WTC11 (cell line): ENCODE results near the gene RNF39. TPM values are rescaled to one million over a fixed set of nuclear protein-coding genes. Genes with fewer than 3 reads are reported as not detected.

ENCODE experiments used
- ATAC-seq: fragments of 200-7000 bp; cut with Tn5 transposase; 2 replicates; pipeline ENCODE4 v1.10.0; 2021; ENCODE audit warnings: mild to moderate bottlenecking, moderate library complexity
- CTCF ChIA-PET: fragments of 300-600 bp; sonication (Branson Sonifier 250); formaldehyde crosslinking; loops from one replicate; lab custom pipeline; 2021; ENCODE audit warnings: antibody characterized with exemption; lab: Charles Lee
- POLR2A ChIA-PET: fragments of 350-600 bp; sonication (Branson Sonifier 250); formaldehyde crosslinking; loops from one replicate; lab custom pipeline; 2021; ENCODE audit warnings: antibody characterized with exemption; lab: Charles Lee
- DNase-seq: peaks from one replicate; pipeline ENCODE4 v3.0.0; 2021; ENCODE audit warnings: low spot score
- H3K27ac Mint-ChIP-seq: 2 replicates; pipeline ENCODE4 v1.8.0; 2021; ENCODE audit warnings: mixed read lengths
- H3K27me3 Mint-ChIP-seq: 2 replicates; pipeline ENCODE4 v1.8.0; 2021; ENCODE audit warnings: low read depth, mild to moderate bottlenecking, moderate library complexity, mixed read lengths
- H3K36me3 Mint-ChIP-seq: 2 replicates; pipeline ENCODE4 v1.8.0; 2021; ENCODE audit warnings: mixed read lengths
- H3K4me1 Mint-ChIP-seq: 2 replicates; pipeline ENCODE4 v1.8.0; 2022; ENCODE audit warnings: mixed read lengths
- H3K4me3 Mint-ChIP-seq: 2 replicates; pipeline ENCODE4 v1.8.0; 2021; ENCODE audit warnings: mild to moderate bottlenecking, moderate library complexity, mixed read lengths
- H3K9me3 Mint-ChIP-seq: 2 replicates; pipeline ENCODE4 v1.8.0; 2021; ENCODE audit warnings: mixed read lengths
- ATF2 ChIP-seq: sonication (generic); formaldehyde crosslinking; IDR thresholded peaks from 2 replicates; pipeline ENCODE4 v1.8.1; 2022; ENCODE audit warnings: low read depth, missing genetic modification reagents, borderline replicate concordance
- EMX1 ChIP-seq: fragments of 250-450 bp; sonication (Bioruptor Pico); IDR thresholded peaks from 2 replicates; pipeline ENCODE4 v1.8.0; 2021; ENCODE audit warnings: mild to moderate bottlenecking
- ETV6 ChIP-seq: sonication (generic); formaldehyde crosslinking; IDR thresholded peaks from 2 replicates; pipeline ENCODE4 v1.8.1; 2022; ENCODE audit warnings: mild to moderate bottlenecking, missing genetic modification reagents
- HMGXB4 ChIP-seq: sonication (generic); formaldehyde crosslinking; IDR thresholded peaks from 2 replicates; pipeline ENCODE4 v1.8.1; 2023; ENCODE audit warnings: mild to moderate bottlenecking, moderate library complexity, missing genetic modification reagents
- KAT7 ChIP-seq: sonication (generic); formaldehyde crosslinking; IDR thresholded peaks from 2 replicates; pipeline ENCODE4 v1.8.1; 2023; ENCODE audit warnings: missing genetic modification reagents, mild to moderate bottlenecking, borderline replicate concordance
- MAX ChIP-seq: sonication (generic); formaldehyde crosslinking; IDR thresholded peaks from 2 replicates; pipeline ENCODE4 v1.8.0; 2022; ENCODE audit warnings: mild to moderate bottlenecking, missing genetic modification reagents
- MXD4 ChIP-seq: fragments of 250-450 bp; sonication (Bioruptor Pico); IDR thresholded peaks from 2 replicates; pipeline ENCODE4 v1.8.0; 2021; ENCODE audit warnings: mild to moderate bottlenecking, moderate library complexity, borderline replicate concordance
- NR2C2 ChIP-seq: sonication (generic); formaldehyde crosslinking; IDR thresholded peaks from 2 replicates; pipeline ENCODE4 v1.8.0; 2022; ENCODE audit warnings: mild to moderate bottlenecking, missing genetic modification reagents
- SMAD3 ChIP-seq: sonication (generic); formaldehyde crosslinking; IDR thresholded peaks from 2 replicates; pipeline ENCODE4 v1.8.0; 2022; ENCODE audit warnings: missing genetic modification reagents, mild to moderate bottlenecking, borderline replicate concordance
- ZNF232 ChIP-seq: sonication (generic); formaldehyde crosslinking; IDR thresholded peaks from 2 replicates; pipeline ENCODE4 v1.8.0; 2022; ENCODE audit warnings: mild to moderate bottlenecking, missing genetic modification reagents
- ZNF671 ChIP-seq: fragments of 250-450 bp; sonication (Bioruptor Pico); IDR thresholded peaks from 2 replicates; pipeline ENCODE4 v1.8.0; 2021; ENCODE audit warnings: mild to moderate bottlenecking
- total RNA-seq: library from RNA; stranded (reverse); gene quantifications from 3 replicates; pipeline ENCODE4 v1.2.3, GENCODE V29; 2021
- TF ChIP-seq, protein P1 (sequence below): fragments of 250-450 bp; sonication (Bioruptor Pico); IDR thresholded peaks from 2 replicates; pipeline ENCODE4 v1.9.0; 2021; ENCODE audit warnings: mild to moderate bottlenecking
- TF ChIP-seq, protein P2 (sequence below): fragments of 250-450 bp; sonication (Bioruptor Pico); IDR thresholded peaks from 2 replicates; pipeline ENCODE4 v1.9.0; 2021; ENCODE audit warnings: mild to moderate bottlenecking, borderline replicate concordance
- TF ChIP-seq, protein P3 (sequence below): sonication (generic); formaldehyde crosslinking; conservative IDR thresholded peaks from 2 replicates; pipeline ENCODE4 v1.8.1; 2023; ENCODE audit warnings: mild to moderate bottlenecking, low read depth, missing genetic modification reagents, moderate library complexity
- TF ChIP-seq, protein P4 (sequence below): sonication (generic); formaldehyde crosslinking; IDR thresholded peaks from 2 replicates; pipeline ENCODE4 v1.8.0; 2023; ENCODE audit warnings: missing genetic modification reagents, mild to moderate bottlenecking, borderline replicate concordance

RNF39 gene
- total RNA-seq, 1 experiment from 2014 or later = 5.1 TPM

DNA sequence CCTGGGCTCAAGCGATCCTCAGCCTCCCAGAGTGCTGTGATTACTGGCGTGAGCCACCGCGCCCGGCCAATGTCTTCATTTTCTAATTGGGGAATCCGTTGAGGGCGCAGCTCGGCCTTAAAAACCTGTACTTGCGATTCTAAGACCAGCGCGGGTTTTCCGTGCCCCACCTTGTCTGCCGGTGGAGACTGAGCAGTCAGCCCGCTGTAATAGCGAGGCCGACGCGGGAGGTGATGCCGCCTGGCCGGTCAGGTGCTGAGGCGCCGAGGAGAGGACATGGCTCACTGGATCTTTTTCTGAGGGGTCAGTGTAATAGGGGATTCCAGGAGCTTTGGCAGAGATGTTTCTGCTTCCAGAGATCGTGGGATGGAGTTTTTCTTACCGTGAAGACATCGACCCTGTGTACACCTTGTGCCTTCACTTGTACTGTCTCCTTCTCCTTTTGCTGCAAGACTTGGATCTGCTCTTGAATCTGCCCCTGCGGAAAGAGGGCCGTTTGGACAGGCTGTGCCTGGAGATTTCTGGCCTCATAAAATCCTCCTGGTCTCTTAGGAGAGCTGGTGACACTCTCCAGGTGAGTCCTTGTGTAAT, 35.8 kb upstream of the RNF39 start:
- H3K9me3 Mint-ChIP-seq = no peaks in the 10 kb centered on the region
- no peak overlapping the region for H3K4me3 Mint-ChIP-seq
- POLR2A ChIA-PET = no interaction called here
- H3K27me3 Mint-ChIP-seq = peaks cover 68% of the 10 kb centered on the region
- TF ChIP-seq ZNF232 (no peak), MXD4 (no peak), NR2C2 (CRISPR knock-in tag) (no peak), SMAD3 (CRISPR knock-in tag) (no peak), HMGXB4 (CRISPR knock-in tag) (no peak), KAT7 (CRISPR knock-in tag) (no peak), ATF2 (CRISPR knock-in tag) (no peak)
- TF ChIP-seq, protein P1, sequence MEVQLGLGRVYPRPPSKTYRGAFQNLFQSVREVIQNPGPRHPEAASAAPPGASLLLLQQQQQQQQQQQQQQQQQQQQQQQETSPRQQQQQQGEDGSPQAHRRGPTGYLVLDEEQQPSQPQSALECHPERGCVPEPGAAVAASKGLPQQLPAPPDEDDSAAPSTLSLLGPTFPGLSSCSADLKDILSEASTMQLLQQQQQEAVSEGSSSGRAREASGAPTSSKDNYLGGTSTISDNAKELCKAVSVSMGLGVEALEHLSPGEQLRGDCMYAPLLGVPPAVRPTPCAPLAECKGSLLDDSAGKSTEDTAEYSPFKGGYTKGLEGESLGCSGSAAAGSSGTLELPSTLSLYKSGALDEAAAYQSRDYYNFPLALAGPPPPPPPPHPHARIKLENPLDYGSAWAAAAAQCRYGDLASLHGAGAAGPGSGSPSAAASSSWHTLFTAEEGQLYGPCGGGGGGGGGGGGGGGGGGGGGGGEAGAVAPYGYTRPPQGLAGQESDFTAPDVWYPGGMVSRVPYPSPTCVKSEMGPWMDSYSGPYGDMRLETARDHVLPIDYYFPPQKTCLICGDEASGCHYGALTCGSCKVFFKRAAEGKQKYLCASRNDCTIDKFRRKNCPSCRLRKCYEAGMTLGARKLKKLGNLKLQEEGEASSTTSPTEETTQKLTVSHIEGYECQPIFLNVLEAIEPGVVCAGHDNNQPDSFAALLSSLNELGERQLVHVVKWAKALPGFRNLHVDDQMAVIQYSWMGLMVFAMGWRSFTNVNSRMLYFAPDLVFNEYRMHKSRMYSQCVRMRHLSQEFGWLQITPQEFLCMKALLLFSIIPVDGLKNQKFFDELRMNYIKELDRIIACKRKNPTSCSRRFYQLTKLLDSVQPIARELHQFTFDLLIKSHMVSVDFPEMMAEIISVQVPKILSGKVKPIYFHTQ (CRISPR knock-in tag) = no peak
- TF ChIP-seq, protein P2, sequence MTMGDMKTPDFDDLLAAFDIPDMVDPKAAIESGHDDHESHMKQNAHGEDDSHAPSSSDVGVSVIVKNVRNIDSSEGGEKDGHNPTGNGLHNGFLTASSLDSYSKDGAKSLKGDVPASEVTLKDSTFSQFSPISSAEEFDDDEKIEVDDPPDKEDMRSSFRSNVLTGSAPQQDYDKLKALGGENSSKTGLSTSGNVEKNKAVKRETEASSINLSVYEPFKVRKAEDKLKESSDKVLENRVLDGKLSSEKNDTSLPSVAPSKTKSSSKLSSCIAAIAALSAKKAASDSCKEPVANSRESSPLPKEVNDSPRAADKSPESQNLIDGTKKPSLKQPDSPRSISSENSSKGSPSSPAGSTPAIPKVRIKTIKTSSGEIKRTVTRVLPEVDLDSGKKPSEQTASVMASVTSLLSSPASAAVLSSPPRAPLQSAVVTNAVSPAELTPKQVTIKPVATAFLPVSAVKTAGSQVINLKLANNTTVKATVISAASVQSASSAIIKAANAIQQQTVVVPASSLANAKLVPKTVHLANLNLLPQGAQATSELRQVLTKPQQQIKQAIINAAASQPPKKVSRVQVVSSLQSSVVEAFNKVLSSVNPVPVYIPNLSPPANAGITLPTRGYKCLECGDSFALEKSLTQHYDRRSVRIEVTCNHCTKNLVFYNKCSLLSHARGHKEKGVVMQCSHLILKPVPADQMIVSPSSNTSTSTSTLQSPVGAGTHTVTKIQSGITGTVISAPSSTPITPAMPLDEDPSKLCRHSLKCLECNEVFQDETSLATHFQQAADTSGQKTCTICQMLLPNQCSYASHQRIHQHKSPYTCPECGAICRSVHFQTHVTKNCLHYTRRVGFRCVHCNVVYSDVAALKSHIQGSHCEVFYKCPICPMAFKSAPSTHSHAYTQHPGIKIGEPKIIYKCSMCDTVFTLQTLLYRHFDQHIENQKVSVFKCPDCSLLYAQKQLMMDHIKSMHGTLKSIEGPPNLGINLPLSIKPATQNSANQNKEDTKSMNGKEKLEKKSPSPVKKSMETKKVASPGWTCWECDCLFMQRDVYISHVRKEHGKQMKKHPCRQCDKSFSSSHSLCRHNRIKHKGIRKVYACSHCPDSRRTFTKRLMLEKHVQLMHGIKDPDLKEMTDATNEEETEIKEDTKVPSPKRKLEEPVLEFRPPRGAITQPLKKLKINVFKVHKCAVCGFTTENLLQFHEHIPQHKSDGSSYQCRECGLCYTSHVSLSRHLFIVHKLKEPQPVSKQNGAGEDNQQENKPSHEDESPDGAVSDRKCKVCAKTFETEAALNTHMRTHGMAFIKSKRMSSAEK = no peak
- TF ChIP-seq, all 79 proteins: peak for 0
- ATAC-seq (no peak), DNase-seq (no peak)
- Mint-ChIP-seq H3K27ac (no peak overlapping the region), H3K36me3 (no peaks in the 10 kb centered on the region), H3K4me1 (no peaks in the 10 kb centered on the region)
- CTCF ChIA-PET = interaction anchor here (1.4 to 1.6 kb wide), 3 partner anchors 8 to 20 kb away, joined by 5 to 8 read pairs (median 5); no protein-coding TSS in a partner anchor

DNA sequence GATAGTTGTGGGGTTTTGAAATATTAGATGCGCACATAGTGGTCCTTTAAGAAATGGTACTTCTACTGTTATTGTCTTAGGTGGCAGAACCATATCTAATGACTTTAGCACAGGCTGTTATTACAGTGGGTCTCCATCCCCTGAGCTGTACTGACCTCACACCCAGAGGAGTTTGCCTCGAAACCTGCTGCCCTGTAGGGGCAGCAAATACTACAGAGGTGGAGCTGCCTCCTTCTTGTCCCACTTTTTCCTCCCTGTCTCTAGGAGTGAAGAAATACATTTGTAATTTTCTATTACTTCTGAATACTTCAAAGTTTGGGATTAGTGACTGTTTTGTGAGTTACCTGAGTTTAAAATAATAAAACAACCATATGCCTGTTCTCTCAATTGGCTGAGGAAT, 29.1 kb upstream of the RNF39 start:
- no peak overlapping the region for H3K27ac Mint-ChIP-seq
- TF ChIP-seq MAX (no peak), ZNF671 (CRISPR knock-in tag) (no peak), EMX1 (CRISPR knock-in tag) (no peak), ETV6 (CRISPR knock-in tag) (no peak)
- TF ChIP-seq, protein P3, sequence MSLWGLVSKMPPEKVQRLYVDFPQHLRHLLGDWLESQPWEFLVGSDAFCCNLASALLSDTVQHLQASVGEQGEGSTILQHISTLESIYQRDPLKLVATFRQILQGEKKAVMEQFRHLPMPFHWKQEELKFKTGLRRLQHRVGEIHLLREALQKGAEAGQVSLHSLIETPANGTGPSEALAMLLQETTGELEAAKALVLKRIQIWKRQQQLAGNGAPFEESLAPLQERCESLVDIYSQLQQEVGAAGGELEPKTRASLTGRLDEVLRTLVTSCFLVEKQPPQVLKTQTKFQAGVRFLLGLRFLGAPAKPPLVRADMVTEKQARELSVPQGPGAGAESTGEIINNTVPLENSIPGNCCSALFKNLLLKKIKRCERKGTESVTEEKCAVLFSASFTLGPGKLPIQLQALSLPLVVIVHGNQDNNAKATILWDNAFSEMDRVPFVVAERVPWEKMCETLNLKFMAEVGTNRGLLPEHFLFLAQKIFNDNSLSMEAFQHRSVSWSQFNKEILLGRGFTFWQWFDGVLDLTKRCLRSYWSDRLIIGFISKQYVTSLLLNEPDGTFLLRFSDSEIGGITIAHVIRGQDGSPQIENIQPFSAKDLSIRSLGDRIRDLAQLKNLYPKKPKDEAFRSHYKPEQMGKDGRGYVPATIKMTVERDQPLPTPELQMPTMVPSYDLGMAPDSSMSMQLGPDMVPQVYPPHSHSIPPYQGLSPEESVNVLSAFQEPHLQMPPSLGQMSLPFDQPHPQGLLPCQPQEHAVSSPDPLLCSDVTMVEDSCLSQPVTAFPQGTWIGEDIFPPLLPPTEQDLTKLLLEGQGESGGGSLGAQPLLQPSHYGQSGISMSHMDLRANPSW (CRISPR knock-in tag) = no peak
- TF ChIP-seq, protein P4, sequence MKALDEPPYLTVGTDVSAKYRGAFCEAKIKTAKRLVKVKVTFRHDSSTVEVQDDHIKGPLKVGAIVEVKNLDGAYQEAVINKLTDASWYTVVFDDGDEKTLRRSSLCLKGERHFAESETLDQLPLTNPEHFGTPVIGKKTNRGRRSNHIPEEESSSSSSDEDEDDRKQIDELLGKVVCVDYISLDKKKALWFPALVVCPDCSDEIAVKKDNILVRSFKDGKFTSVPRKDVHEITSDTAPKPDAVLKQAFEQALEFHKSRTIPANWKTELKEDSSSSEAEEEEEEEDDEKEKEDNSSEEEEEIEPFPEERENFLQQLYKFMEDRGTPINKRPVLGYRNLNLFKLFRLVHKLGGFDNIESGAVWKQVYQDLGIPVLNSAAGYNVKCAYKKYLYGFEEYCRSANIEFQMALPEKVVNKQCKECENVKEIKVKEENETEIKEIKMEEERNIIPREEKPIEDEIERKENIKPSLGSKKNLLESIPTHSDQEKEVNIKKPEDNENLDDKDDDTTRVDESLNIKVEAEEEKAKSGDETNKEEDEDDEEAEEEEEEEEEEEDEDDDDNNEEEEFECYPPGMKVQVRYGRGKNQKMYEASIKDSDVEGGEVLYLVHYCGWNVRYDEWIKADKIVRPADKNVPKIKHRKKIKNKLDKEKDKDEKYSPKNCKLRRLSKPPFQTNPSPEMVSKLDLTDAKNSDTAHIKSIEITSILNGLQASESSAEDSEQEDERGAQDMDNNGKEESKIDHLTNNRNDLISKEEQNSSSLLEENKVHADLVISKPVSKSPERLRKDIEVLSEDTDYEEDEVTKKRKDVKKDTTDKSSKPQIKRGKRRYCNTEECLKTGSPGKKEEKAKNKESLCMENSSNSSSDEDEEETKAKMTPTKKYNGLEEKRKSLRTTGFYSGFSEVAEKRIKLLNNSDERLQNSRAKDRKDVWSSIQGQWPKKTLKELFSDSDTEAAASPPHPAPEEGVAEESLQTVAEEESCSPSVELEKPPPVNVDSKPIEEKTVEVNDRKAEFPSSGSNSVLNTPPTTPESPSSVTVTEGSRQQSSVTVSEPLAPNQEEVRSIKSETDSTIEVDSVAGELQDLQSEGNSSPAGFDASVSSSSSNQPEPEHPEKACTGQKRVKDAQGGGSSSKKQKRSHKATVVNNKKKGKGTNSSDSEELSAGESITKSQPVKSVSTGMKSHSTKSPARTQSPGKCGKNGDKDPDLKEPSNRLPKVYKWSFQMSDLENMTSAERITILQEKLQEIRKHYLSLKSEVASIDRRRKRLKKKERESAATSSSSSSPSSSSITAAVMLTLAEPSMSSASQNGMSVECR = no peak

More for the DNA sequence above, 29.1 kb upstream of the RNF39 start:
- no peaks in the 10 kb centered on the region for H3K9me3 Mint-ChIP-seq
- no peak overlapping the region for H3K4me3 Mint-ChIP-seq
- no peaks in the 10 kb centered on the region for H3K36me3 Mint-ChIP-seq
- H3K27me3 Mint-ChIP-seq = peaks cover 79% of the 10 kb centered on the region
- ATAC-seq (no peak), DNase-seq (no peak)
- ChIA-PET POLR2A (no interaction called here), CTCF (interaction anchor here (0.8 to 6.6 kb wide), 13 partner anchors 10 to 349 kb away, joined by 3 to 389 read pairs (median 5); partner anchors contain the start of genes PPP1R11, RNF39 and TRIM26)
- peaks cover 29% of the 10 kb centered on the region for H3K4me1 Mint-ChIP-seq
